ENCODE results near the gene ZNF783. TPM values are rescaled to one million over a fixed set of nuclear protein-coding genes. Genes with fewer than 3 reads are reported as not detected.
"Not testable (repeated sequence)": the region's sequence is repeated elsewhere in the genome, so short reads cannot be mapped to it uniquely, and the experiment has no call there.

Gene ZNF783
- polyA plus RNA-seq, 2 of the 4 experiments (the other 2 are of a cell fraction), result 7.4 to 8.0 TPM

- Histone ChIP-seq H3K4me2 (no peak overlapping the region), H3K4me1 (peaks cover 9% of the 10 kb centered on the region), H3K4me3 (no peak overlapping the region), H3K9me3 (no peaks in the 10 kb centered on the region), H3K27ac (peak overlapping the region in 1 of 2 experiments; percentile 77; a peak in 1 of 6 replicates)
- no peak for FAIRE-seq
- WGBS (ENCODE audit: missing lambda C conversion rate), result 94% methylated on average over 2 of the region's 2 CpGs
- ChIA-PET POLR2A (interaction anchor here (0.7 to 2.4 kb wide), 2 partner anchors 37 to 189 kb away, joined by 4 to 7 read pairs; partner anchors contain the start of gene ZNF282), CTCF (interaction anchor here (1.3 to 1.9 kb wide), 2 partner anchors 22 to 85 kb away, joined by 3 to 7 read pairs; partner anchors contain the start of gene ZNF398)
- TF ChIP-seq TP53 (CRISPR knock-in tag; IDR thresholded peaks at IDR 0.05) (no peak), HOXA7 (CRISPR knock-in tag; IDR thresholded peaks at IDR 0.05) (no peak), KDM5A (IDR thresholded peaks at IDR 0.05) (no peak)
- no peak for ATAC-seq
- no peak for DNase-seq (ENCODE audit: low read depth in 1 of 2, low spot score in 1 of 2)
Observed at GRCh38 chr7:149232362-149232761, 29.6 kb upstream of the ZNF783 start.

GRCh38 chr7:149233655-149234204 lies 28.3 kb upstream of the ZNF783 start:
- H3K4me3 ChIP-seq; FAIRE-seq; H3K9me3 ChIP-seq; TF ChIP-seq FOSL2 (IDR thresholded peaks at IDR 0.05): not testable (repeated sequence)
- ChIA-PET POLR2A (interaction anchor here (0.6 to 2.4 kb wide), 3 partner anchors 25 to 39 kb away, joined by 4 to 7 read pairs (median 4); partner anchors contain the start of genes ZNF282 and ZNF783), CTCF (interaction anchor here (0.8 to 1.4 kb wide), 4 partner anchors 23 to 84 kb away, joined by 3 to 5 read pairs (median 4); partner anchors contain the start of gene ZNF783)
- TF ChIP-seq FOSL2 (CRISPR knock-in tag; IDR thresholded peaks at IDR 0.05) (peak; percentile 35), JUNB (IDR thresholded peaks at IDR 0.05) (0 out of 2 replicates have a peak, but pooled peaks have one; percentile 19)
- ATAC-seq (peak; percentile 60 to 80), DNase-seq (ENCODE audit: low read depth in 1 of 2, low spot score in 1 of 2) (peak in 1 of 2 experiments; percentile 45)
- H3K4me2 ChIP-seq, result peak overlapping the region; percentile 46
- WGBS (ENCODE audit: missing lambda C conversion rate), result 7% methylated on average over 7 of the region's 7 CpGs
- H3K4me1 ChIP-seq, result peaks cover 20% of the 10 kb centered on the region
- peak overlapping the region; percentile 42 to 77; a peak in 5 of 6 replicates for H3K27ac ChIP-seq

DNA sequence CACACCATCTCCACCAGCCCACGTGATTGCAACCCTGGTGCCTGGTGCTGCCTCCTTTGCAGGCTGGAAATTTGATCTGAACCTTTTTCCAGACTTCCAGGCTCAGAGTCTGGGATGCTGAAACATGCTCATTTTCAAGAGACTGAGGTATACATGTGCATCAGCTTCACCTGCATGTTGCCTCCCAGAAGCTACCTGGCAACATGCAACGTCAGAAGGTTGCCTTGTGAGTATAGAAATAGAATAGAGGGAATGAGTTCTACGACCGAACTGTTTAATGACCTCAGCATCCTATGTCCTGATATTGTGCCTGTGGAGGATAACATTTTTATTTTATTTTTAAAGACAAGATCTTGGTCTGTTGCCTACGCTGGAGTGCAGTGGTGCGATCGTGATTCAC lies 24.5 kb upstream of the ZNF783 start:
- H3K9me3 ChIP-seq, result peaks cover 5% of the 10 kb centered on the region; the same call in 2 of the 3 replicates
- POLR2A ChIA-PET, result no interaction called here
- no peak for FAIRE-seq
- DNase-seq (ENCODE audit: low read depth in 1 of 2, low spot score in 1 of 2), result no peak
- no peak for TF ChIP-seq USF2 (IDR thresholded peaks at IDR 0.05)
- no peak for TF ChIP-seq ESRRA (IDR thresholded peaks at IDR 0.05; ENCODE audit: borderline replicate concordance, low read length)
- TF ChIP-seq TP53 (CRISPR knock-in tag; IDR thresholded peaks at IDR 0.05), result no peak
- TF ChIP-seq POLR2AphosphoS2 (conservative IDR thresholded peaks at IDR 0.05; ENCODE audit: low read length), result no peak
- no peak for TF ChIP-seq FOSB (CRISPR knock-in tag; IDR thresholded peaks at IDR 0.05)
- no peak for TF ChIP-seq SREBF2 (IDR thresholded peaks at IDR 0.05)
- TF ChIP-seq PHF8 (IDR thresholded peaks at IDR 0.05; ENCODE audit: borderline replicate concordance, low read depth), result no peak
- TF ChIP-seq EHMT2 (IDR thresholded peaks at IDR 0.05; ENCODE audit: low read depth), result no peak
- TF ChIP-seq SMC3 (IDR thresholded peaks at IDR 0.05), result no peak
- TF ChIP-seq ZNF302 (CRISPR knock-in tag; IDR thresholded peaks at IDR 0.05), result no peak
- no peak for TF ChIP-seq JUNB (IDR thresholded peaks at IDR 0.05)
- TF ChIP-seq RFX5 (IDR thresholded peaks at IDR 0.05), result no peak
- TF ChIP-seq KDM5A (IDR thresholded peaks at IDR 0.05), result no peak
- TF ChIP-seq JUN (IDR thresholded peaks at IDR 0.05), result no peak
- TF ChIP-seq HDAC2 (IDR thresholded peaks at IDR 0.05), result no peak
- no peak for TF ChIP-seq FOSL2 (IDR thresholded peaks at IDR 0.05)
- TF ChIP-seq FOSL2 (CRISPR knock-in tag; IDR thresholded peaks at IDR 0.05), result no peak
- TF ChIP-seq, protein P1, sequence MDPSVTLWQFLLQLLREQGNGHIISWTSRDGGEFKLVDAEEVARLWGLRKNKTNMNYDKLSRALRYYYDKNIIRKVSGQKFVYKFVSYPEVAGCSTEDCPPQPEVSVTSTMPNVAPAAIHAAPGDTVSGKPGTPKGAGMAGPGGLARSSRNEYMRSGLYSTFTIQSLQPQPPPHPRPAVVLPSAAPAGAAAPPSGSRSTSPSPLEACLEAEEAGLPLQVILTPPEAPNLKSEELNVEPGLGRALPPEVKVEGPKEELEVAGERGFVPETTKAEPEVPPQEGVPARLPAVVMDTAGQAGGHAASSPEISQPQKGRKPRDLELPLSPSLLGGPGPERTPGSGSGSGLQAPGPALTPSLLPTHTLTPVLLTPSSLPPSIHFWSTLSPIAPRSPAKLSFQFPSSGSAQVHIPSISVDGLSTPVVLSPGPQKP (IDR thresholded peaks at IDR 0.05; ENCODE audit: low read depth, low read length), result no peak
- no peak for TF ChIP-seq BHLHE40 (IDR thresholded peaks at IDR 0.05; ENCODE audit: low read depth, low read length)
- WGBS (ENCODE audit: missing lambda C conversion rate), result 88% methylated on average over 7 of the region's 7 CpGs
- H3K4me2 ChIP-seq, result no peak overlapping the region; the same call in 2 of the 3 replicates
- H3K4me3 ChIP-seq, result no peak overlapping the region
- H3K4me1 ChIP-seq, result peaks cover 30% of the 10 kb centered on the region
- ATAC-seq, result no peak
- CTCF ChIA-PET, result interaction anchor here (0.6 to 1.8 kb wide), 6 partner anchors 8 to 390 kb away, joined by 3 to 5 read pairs (median 4); partner anchors contain the start of gene ZNF398
- H3K27ac ChIP-seq, result 0 out of 6 replicates have a peak overlapping the region, but pooled peaks of 1 of the 2 experiments have one; percentile 35
